ENCODE results near the gene DCD. TPM values are rescaled to one million over a fixed set of nuclear protein-coding genes. Genes with fewer than 3 reads are reported as not detected.

The DCD gene
- polyA plus RNA-seq, 1 donor from 2014 or later: not detected

DNA sequence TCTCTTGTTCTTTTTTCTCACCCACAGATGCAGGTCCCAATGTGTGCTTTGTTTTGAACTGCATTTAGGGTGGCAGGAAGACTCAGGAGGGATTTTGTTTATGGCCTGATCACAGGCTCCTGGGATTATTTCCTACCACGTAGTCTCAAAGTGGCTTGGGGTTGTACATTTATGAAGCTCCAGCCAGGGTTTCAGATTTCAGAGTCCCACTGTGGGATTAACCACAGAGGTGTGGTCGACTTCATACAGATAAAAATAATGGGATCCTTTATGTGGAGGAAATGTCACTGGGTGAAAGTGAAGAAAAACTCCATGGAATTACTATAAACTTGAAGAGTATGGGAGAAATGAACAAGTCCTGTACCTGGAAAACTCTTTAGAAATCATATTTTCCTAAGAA lies 45.5 kb downstream of the DCD start:
- Histone ChIP-seq H3K27me3 (ENCODE audit: insufficient read depth, low read depth, low read length) (no peaks in the 10 kb centered on the region), H4K20me1 (ENCODE audit: insufficient read depth) (no peaks in the 10 kb centered on the region), H3K27ac (ENCODE audit: low read length) (no peak overlapping the region), H3K36me3 (ENCODE audit: insufficient read depth, low read length) (no peaks in the 10 kb centered on the region), H3K79me2 (replicated peaks; ENCODE audit: insufficient read depth, low read length) (no peaks in the 10 kb centered on the region), H3K4me2 (ENCODE audit: low read length) (no peak overlapping the region), H2AFZ (ENCODE audit: low read depth, low read length) (no peak overlapping the region), H3K9me2 (ENCODE audit: insufficient read depth, low read length) (no peaks in the 10 kb centered on the region), H3F3A (ENCODE audit: insufficient read depth, low read length, poor library complexity, severe bottlenecking) (no peaks in the 10 kb centered on the region), H3K9me3 (ENCODE audit: low read length) (no peaks in the 10 kb centered on the region), H3K9ac (ENCODE audit: low read length) (no peak overlapping the region), H3K4me3 (ENCODE audit: low read length) (no peak overlapping the region)
- no peak for TF ChIP-seq EP300 (conservative IDR thresholded peaks at IDR 0.05; ENCODE audit: poor library complexity, severe bottlenecking)
- no peak for TF ChIP-seq TAF1 (IDR thresholded peaks at IDR 0.05; ENCODE audit: low read depth)
- no peak for TF ChIP-seq SMC3 (conservative IDR thresholded peaks at IDR 0.05; ENCODE audit: poor library complexity)
- TF ChIP-seq, protein P1, sequence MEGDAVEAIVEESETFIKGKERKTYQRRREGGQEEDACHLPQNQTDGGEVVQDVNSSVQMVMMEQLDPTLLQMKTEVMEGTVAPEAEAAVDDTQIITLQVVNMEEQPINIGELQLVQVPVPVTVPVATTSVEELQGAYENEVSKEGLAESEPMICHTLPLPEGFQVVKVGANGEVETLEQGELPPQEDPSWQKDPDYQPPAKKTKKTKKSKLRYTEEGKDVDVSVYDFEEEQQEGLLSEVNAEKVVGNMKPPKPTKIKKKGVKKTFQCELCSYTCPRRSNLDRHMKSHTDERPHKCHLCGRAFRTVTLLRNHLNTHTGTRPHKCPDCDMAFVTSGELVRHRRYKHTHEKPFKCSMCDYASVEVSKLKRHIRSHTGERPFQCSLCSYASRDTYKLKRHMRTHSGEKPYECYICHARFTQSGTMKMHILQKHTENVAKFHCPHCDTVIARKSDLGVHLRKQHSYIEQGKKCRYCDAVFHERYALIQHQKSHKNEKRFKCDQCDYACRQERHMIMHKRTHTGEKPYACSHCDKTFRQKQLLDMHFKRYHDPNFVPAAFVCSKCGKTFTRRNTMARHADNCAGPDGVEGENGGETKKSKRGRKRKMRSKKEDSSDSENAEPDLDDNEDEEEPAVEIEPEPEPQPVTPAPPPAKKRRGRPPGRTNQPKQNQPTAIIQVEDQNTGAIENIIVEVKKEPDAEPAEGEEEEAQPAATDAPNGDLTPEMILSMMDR (IDR thresholded peaks at IDR 0.05; ENCODE audit: poor library complexity, severe bottlenecking): no peak
- TF ChIP-seq EZH2 (IDR thresholded peaks at IDR 0.05; ENCODE audit: borderline replicate concordance, insufficient read depth, low read length, poor library complexity, severe bottlenecking): no peak
- no peak for TF ChIP-seq POLR2AphosphoS5 (IDR thresholded peaks at IDR 0.05)
- no peak for TF ChIP-seq MXI1 (conservative IDR thresholded peaks at IDR 0.05; ENCODE audit: poor library complexity, severe bottlenecking)
- TF ChIP-seq RAD21 (conservative IDR thresholded peaks at IDR 0.05): no peak
- TF ChIP-seq, protein P2, sequence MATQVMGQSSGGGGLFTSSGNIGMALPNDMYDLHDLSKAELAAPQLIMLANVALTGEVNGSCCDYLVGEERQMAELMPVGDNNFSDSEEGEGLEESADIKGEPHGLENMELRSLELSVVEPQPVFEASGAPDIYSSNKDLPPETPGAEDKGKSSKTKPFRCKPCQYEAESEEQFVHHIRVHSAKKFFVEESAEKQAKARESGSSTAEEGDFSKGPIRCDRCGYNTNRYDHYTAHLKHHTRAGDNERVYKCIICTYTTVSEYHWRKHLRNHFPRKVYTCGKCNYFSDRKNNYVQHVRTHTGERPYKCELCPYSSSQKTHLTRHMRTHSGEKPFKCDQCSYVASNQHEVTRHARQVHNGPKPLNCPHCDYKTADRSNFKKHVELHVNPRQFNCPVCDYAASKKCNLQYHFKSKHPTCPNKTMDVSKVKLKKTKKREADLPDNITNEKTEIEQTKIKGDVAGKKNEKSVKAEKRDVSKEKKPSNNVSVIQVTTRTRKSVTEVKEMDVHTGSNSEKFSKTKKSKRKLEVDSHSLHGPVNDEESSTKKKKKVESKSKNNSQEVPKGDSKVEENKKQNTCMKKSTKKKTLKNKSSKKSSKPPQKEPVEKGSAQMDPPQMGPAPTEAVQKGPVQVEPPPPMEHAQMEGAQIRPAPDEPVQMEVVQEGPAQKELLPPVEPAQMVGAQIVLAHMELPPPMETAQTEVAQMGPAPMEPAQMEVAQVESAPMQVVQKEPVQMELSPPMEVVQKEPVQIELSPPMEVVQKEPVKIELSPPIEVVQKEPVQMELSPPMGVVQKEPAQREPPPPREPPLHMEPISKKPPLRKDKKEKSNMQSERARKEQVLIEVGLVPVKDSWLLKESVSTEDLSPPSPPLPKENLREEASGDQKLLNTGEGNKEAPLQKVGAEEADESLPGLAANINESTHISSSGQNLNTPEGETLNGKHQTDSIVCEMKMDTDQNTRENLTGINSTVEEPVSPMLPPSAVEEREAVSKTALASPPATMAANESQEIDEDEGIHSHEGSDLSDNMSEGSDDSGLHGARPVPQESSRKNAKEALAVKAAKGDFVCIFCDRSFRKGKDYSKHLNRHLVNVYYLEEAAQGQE (IDR thresholded peaks at IDR 0.05; ENCODE audit: borderline replicate concordance): no peak

DNA sequence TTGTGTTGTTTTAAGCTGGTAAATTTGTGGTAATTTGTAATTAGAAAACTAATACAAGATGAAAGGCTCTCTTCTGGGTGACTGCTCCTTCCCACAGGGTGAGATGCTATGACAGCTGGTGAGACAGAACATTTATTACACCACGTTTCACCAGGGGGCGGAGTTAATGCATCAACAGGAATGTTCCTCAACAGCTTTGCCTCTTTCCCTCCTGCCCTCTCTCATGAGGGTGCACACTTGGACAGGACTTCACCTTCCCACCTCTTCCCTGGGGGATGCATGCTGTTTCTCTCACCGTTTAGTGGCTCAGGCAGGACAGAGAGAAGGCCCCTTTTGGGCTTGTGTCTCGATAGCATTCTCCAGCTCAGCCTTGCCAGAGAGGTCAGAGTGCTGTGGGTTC lies 46.3 kb downstream of the DCD start:
- no peaks in the 10 kb centered on the region for H3K9me3 ChIP-seq (ENCODE audit: low read length)
- no peaks in the 10 kb centered on the region for H3K9me2 ChIP-seq (ENCODE audit: insufficient read depth, low read length)
- H3K4me3 ChIP-seq (ENCODE audit: low read length): no peak overlapping the region
- H3K36me3 ChIP-seq (ENCODE audit: insufficient read depth, low read length): no peaks in the 10 kb centered on the region
- no peak overlapping the region for H3K4me2 ChIP-seq (ENCODE audit: low read length)
- TF ChIP-seq TAF1 (IDR thresholded peaks at IDR 0.05; ENCODE audit: low read depth): no peak
- TF ChIP-seq EP300 (conservative IDR thresholded peaks at IDR 0.05; ENCODE audit: poor library complexity, severe bottlenecking): no peak
- no peak for TF ChIP-seq EZH2 (IDR thresholded peaks at IDR 0.05; ENCODE audit: borderline replicate concordance, insufficient read depth, low read length, poor library complexity, severe bottlenecking)
- TF ChIP-seq, protein P2 (IDR thresholded peaks at IDR 0.05; ENCODE audit: borderline replicate concordance): no peak
- no peak for TF ChIP-seq POLR2AphosphoS5 (IDR thresholded peaks at IDR 0.05)
- TF ChIP-seq SMC3 (conservative IDR thresholded peaks at IDR 0.05; ENCODE audit: poor library complexity): no peak
- TF ChIP-seq MXI1 (conservative IDR thresholded peaks at IDR 0.05; ENCODE audit: poor library complexity, severe bottlenecking): no peak
- TF ChIP-seq, protein P1 (IDR thresholded peaks at IDR 0.05; ENCODE audit: poor library complexity, severe bottlenecking): no peak
- TF ChIP-seq RAD21 (conservative IDR thresholded peaks at IDR 0.05): no peak
- no peaks in the 10 kb centered on the region for H4K20me1 ChIP-seq (ENCODE audit: insufficient read depth)
- no peak overlapping the region for H2AFZ ChIP-seq (ENCODE audit: low read depth, low read length)
- no peak overlapping the region for H3K9ac ChIP-seq (ENCODE audit: low read length)
- no peak overlapping the region for H3K27ac ChIP-seq (ENCODE audit: low read length)
- no peaks in the 10 kb centered on the region for H3K79me2 ChIP-seq (replicated peaks; ENCODE audit: insufficient read depth, low read length)
- H3K27me3 ChIP-seq (ENCODE audit: insufficient read depth, low read depth, low read length): no peaks in the 10 kb centered on the region
- H3F3A ChIP-seq (ENCODE audit: insufficient read depth, low read length, poor library complexity, severe bottlenecking): no peaks in the 10 kb centered on the region
